CD4-positive, alpha-beta T cell treated with Interleukin-12 subunit alpha and Interleukin-12 subunit beta, for 1 hour (primary cell): ENCODE data around the gene DNM3.
"Not testable (repeated sequence)": the region's sequence is repeated elsewhere in the genome, so short reads cannot be mapped to it uniquely, and the experiment has no call there.

Experiments used
- DNase-seq: peaks from one replicate; pipeline ENCODE4 v3.0.0-alpha.2; 2020

The DNM3 gene

GRCh38 chr1:172401892-172402291 is 560.6 kb downstream of the DNM3 start:
- DNase-seq: no peak

DNA sequence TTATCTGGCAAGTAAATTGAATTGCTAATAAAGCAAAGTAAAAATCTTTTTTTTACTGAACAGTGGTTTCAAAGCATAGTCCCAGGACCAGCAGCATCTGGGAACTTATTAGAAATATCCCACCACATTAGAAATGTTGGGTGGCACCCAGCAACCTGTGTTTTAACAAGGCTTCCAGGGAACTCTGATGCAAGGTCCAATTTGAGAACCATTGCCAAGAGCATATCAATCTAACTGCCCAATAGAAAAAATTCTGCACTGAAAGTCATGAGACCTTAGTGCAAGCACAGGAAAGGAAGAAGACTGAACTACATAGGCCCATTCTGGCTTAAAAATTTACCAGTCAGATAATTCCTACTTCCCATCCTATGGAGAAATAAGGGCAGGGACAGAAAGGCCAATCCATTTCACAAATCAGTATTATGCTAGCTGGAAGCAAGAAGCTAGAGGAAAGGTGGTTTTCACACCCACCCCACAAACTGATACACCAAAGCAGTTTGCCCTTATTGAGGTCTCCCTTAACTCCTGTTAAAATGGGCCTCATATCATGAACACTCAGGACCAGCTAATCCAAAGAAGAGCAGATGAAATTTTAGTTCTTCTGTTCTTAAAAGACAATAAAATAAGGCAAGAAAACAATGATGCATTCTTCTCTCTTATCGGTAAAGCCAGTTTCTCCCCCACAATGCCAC is 561.7 kb downstream of the DNM3 start:
- DNase-seq: no peak

GRCh38 chr1:172404121-172404520 is 562.8 kb downstream of the DNM3 start:
- no peak for DNase-seq

GRCh38 chr1:172405912-172406311 is 564.6 kb downstream of the DNM3 start:
- DNase-seq: no peak

DNA sequence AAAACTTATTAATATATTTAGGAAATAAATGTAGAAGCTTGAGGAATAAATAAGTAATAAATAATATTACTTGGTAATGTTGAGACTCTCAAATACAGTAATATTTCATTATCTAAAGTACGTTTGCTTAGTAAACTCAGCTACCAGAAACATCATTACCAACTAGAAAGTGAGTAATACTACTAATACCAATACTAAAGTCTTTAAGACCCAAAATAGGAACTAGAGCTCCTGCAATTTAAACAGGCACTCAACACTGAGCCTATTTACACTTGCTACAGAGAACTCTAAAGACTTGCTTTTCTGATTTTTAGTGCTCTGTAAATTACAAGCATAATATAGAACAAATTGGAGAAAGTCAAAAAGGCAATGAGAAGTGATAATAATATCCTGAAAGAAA is 565.7 kb downstream of the DNM3 start:
- DNase-seq: no peak

- no peak for DNase-seq
Observed at GRCh38 chr1:172408958-172409357, 567.7 kb downstream of the DNM3 start.

GRCh38 chr1:172410027-172410426 is 568.7 kb downstream of the DNM3 start:
- DNase-seq: no peak

GRCh38 chr1:172411791-172412338 is 570.6 kb downstream of the DNM3 start:
- no peak for DNase-seq

DNA sequence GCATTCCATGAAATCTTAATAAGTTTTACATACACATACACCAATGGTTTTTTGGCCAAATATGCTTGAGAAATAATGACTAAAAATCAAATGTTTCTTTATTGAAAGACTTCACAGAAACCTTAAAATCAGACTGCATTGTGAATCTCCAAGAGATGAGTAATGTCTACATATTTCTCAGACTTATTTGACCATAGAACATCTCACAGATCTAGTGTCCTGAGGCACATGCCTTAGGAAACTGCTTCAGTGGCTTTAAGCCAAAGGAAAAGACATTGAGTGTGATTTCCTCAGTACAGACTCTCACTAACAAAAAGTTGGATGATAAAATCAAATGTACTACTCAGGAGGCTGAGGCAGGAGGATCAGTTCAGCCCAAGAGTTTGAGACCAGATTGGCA is 573.0 kb downstream of the DNM3 start:
- DNase-seq: no peak

- DNase-seq: no peak
Observed at GRCh38 chr1:172416496-172417035, 575.3 kb downstream of the DNM3 start.

- no peak for DNase-seq
Observed at GRCh38 chr1:172417557-172417956, 576.3 kb downstream of the DNM3 start.

DNA sequence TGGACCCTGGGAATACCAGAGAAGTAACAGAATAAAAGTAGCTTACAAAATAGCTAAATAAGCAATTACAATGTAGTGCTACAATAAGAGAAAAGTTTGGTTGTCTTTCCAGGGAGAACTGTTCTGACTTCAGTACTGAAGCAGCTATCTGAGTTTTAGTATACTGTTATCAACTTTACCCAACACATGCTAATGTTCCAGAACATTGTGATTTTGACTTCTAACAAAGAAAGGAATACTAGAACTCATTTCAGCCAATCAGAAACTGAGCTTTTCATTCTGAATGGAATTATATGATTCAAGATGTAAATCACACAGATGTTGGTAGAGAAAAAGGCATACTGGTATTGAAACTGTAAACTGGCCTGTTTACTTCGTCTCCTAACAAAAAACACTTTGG is 579.1 kb downstream of the DNM3 start, which contains the start of gene C1orf105:
TSS of gene C1orf105 (plus strand) at position 301 of the 400 bp plus-strand sequence. CDS start 201 bp downstream, outside the sequence.
- no peak for DNase-seq

- no peak for DNase-seq
Observed at GRCh38 chr1:172421974-172422604, 580.8 kb downstream of the DNM3 start.

DNA sequence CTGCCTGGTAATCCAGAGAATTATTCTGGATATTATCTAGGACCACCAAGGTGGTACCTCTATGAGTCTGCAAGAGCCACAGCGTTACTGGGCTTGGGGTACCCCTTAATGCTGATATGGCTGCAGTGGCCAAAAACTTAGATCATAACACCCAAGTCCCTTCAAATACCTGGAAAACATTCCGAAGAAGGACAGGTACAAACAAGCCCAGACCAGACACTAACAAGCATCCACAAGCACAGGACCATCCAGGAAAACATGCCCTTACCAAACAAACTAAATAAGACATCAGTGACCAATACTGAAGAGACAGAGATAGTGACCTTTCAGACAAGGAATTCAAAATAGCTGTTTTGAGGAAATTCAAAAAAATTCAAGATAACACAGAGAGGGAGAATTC is 582.0 kb downstream of the DNM3 start:
- DNase-seq: no peak

DNA sequence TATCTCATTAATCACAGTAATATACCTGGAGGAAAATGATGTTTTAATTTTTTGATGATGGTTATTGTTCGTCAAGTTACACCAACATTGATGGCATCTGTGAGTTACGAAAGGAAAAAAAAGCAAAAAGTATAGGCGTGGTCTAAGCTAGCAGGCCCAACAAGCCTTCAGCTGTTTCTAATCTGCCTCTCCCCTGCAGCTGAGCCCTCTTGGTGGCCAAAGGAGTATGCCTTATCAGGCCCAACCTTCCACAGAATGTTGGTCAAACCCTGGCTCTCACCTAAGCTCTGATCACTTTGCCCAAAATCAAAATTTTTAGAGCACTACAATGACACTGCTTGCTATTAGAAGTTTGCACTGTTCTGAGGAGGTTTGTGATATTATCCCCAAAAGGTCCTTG is 584.0 kb downstream of the DNM3 start:
- no peak for DNase-seq

GRCh38 chr1:172427191-172427590 is 585.9 kb downstream of the DNM3 start:
- peak; percentile 33 for DNase-seq

DNA sequence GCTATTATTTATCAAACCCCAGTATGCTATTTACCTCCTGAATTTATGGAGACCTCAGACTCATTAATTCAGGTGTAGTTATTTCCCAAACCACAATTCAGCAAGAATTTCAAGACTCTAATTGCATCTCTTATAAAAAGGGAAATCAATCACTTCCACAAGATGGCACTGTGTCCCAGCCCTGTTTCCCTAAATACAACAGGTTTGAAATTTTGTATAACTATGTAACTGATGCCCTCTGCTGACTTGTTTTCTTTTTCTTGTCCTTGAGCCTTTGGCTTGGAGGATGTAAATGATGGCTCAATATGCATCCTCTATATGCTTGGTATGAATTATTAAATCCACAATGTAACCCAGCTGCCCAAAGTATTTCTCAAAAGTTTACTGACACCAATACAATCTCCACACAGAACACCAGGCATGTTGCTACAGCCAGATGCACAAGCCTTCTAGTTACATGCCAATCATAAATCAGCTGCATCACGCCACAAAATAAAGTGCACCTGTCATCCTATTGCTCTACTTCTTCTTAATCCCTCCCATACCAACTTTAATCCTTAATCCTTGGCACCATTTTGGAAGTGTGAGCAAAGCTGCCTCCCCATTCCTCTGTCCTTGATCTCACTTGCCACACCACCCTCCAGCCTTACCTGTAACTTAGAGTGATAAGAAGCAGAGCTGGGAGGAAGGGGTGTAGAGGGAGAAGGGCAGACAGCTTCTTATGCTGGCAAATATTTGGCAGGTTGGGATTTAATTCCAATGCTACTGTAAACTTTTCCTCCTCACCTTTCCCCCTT is 588.2 kb downstream of the DNM3 start:
- peak; percentile 67 for DNase-seq

GRCh38 chr1:172430128-172430454 is 588.8 kb downstream of the DNM3 start:
- DNase-seq: no peak

DNA sequence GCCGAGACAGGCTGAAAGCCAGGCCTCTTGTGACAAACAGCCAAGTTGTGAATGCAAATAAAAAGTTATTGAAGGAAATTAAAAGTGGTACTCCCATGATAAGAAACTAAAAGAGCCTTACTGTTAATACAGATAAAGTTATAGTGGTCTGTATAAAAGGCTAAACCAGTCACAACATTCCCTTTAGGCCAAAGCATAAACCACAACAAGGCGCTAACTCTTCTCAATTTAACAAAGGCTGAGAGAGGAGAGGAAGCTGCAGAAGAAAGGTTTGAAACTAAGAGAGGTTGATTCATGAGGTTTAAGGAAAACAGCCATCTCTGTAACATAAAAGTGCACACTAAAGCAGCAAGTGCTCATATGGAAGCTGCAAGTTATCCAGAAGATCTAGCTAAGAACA is 589.9 kb downstream of the DNM3 start:
- DNase-seq: no peak

GRCh38 chr1:172431721-172432192 is 590.5 kb downstream of the DNM3 start:
- peak; percentile 26 for DNase-seq

GRCh38 chr1:172437183-172437582 is 595.9 kb downstream of the DNM3 start:
- DNase-seq: not testable (repeated sequence)

GRCh38 chr1:172442404-172442803 is 601.1 kb downstream of the DNM3 start:
- no peak for DNase-seq

DNA sequence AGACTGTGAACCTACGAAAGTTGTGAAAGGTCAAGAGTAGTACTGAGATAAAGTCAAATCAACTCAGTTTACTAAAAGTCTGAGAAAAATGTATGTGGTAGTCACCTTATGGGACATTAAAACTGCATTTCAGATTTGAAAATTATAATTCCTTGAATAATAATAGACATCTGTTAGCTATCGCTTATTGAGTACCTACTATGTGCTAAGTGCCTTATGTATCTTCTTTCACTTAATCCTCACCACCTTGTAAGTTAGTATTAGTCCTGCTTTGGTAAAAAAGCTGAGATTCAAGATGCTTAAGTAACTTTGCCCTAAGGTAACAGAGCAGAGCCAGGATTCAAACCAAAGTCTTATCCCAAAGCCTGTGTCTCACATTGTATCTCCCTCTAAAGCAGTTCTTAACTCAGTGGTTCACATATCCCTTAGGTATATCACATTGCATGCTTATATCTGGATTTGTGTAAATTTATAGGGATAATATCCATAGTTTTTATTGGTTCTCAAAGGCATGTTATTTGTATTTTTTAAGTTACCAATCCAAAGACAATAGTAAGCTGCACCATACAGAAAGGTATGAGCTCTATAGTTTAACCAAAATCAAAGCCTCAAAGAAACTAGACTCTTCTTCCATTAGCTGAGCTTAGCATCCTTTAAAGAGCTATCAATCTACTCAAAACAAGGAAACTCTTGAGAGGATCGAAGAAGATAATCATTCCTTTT is 601.7 kb downstream of the DNM3 start:
- DNase-seq: no peak
